GM15510 (cell line): ENCODE measurements around the gene CACNA2D3.

ENCODE experiments used
- POLR2A ChIP-seq: IDR thresholded peaks from 3 replicates; pipeline ENCODE4 v1.6.1; 2011; ENCODE audit warnings: borderline replicate concordance; ENCODE audit not compliant: insufficient read length; ENCODE audit errors: extremely low read depth

The CACNA2D3 gene

DNA sequence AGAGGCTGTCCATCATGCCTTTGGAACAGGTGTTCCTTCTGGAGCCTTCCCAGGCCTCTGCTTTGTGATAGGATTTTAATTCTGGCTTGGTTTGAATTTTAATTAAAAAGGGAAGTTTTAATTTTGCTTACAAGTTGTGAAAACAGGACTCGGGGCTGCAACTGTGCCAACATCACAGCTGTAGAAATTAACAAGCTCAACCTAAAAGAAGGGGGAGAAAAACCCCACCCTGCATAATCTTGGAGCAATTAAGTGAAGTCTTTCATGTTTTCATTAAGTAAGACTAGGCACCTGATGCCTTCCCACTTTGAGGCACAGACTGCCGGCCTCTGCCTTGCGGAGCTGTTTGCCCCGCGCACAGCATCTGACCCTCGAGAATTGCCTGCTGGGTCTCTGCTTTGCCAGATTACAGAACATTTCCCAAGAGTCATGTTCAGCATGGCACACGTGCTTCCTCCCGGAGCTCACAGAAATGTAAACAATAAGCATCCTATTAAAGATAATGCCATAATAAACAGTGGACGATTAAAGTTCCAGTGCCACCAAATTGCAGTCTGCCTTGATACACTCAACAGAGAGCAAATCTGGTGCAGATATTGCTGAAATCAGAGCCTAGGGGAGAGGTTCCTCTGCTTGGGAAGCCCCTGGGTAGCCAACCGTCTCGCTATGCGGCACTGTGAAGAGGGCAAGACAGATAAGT, 441.3 kb downstream of the CACNA2D3 start:
- no peak for TF ChIP-seq POLR2A

DNA sequence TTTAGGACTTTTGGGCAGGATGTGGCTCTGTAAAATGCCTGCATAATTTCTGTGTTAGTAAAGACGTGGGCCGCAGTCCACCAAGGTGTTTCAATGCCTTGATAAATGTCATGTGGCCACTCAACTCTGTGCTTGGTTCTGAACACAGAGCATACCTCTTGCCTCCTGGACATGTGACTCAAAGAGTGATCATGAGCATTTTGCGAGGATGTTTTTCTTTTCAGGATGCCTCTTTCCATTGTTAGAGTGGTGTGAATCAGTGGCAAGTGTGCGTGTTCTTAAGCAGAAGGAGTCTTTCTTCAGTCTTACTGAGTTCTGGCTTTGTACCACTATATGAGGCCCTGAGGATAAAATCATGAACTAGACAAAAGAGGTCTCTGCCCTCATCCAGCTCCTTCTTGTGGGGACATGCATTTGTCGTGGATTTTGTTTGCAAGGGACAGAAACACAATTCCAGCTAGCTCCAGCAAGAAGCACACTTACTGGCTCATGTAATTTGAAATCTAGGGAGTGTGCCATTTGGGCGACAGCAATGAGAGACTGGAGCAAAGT, 442.1 kb downstream of the CACNA2D3 start:
- no peak for TF ChIP-seq POLR2A

DNA sequence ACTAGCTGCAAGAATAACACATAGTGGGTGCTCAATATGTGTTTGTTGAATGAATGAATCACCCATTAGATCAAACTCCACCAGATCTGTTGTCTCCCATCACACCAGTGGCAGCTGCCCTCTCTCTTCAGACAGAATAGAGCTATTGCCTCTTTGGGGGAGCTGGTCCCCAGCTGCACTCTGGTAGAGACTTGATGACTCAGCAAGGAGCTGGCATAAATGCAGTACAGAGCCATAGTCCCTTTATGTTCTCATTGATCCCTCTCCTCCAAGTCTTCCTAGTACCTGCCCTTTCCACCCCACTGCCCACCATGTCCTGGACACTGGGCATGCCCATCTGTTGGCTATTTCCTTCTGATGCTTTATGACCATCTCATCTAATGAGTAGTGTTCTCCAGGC, 443.6 kb downstream of the CACNA2D3 start:
- no peak for TF ChIP-seq POLR2A

DNA sequence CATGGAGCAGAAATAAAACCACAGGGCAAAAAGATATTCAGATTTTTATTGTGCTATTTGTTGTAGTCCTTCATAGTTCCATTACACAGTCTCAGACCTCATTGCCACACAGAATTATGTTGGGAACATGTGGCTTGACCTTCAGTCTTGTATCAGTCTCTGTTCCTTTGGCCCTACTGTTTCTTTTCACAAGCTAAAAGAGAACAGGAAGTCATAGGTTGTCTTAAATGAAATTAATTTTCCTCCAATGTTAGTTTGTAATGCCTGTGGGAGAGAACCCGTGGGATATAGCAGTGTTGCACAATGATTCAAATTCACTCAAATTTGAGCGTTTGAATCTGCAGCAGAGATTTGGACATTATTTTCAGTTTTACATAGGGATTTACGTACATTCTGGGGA, 445.6 kb downstream of the CACNA2D3 start:
- TF ChIP-seq POLR2A: no peak

DNA sequence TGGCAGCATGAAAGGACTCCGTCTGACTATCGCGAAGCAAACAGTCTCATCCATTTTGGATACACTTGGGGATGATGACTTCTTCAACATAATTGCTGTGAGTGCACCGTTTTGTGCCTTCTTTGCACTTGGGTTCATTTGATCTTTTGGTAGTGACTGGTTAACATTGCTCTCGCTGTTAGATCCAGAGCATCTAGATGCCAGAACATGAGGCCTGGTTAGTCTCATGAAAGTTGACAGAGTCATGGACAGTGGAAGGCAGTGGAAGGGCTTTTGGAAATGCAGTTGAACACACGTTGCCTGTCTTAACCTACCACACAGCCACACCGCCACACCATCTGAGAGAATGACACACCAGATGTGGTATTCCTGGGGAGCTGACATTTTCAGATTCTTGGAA, 447.7 kb downstream of the CACNA2D3 start:
- TF ChIP-seq POLR2A: no peak

DNA sequence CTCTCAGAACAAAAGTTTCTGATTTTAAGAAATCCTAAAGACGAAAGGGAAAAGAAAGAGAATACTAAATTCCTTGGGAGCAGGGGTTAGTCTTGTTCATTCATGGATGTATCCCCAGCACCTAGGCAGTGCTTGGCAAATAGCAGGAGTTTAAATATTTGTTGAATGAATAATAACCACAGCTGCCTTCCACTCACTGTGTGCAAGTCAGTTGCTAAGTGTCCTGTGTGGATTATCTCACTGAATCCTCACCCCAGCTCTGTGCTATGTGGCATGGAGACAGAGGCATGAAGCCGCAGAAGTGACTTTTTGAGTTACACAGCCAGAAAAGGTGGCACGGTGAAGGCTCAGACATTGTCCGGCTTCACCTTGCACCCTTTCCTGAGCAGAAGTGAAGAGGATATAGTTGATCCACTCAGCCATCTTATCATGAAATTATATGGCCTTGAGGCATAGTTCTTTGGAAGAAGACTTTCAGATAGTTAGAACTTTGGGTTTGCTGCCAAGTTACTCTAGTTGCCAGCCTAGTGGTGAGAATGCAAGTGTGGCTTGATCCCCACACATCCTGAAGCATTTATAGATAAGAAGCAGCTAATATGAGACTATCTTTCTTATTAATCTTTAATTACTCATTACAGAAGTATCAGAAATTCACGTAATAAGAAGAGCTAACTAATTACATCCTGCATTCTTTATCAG, 450.0 kb downstream of the CACNA2D3 start:
- TF ChIP-seq POLR2A: no peak

DNA sequence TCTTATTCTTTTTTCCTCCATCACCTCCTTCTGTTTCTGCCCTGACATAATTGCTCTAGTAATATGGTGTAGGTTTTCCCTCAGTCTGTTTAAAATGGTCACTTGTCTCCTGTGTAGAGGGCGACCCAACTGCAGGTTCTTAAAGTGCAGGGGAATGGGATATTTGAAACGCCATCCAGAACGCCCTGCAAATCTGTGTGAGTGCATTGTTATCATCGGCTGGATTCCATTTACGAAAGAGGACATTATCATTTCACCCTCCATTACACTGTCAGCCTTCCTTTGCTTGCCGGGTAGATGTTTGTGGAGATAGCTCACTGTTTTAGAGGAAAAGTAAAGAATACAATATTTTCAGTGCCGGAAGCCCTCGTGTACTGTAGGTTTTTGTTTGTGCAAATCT, 451.5 kb downstream of the CACNA2D3 start:
- TF ChIP-seq POLR2A: no peak

DNA sequence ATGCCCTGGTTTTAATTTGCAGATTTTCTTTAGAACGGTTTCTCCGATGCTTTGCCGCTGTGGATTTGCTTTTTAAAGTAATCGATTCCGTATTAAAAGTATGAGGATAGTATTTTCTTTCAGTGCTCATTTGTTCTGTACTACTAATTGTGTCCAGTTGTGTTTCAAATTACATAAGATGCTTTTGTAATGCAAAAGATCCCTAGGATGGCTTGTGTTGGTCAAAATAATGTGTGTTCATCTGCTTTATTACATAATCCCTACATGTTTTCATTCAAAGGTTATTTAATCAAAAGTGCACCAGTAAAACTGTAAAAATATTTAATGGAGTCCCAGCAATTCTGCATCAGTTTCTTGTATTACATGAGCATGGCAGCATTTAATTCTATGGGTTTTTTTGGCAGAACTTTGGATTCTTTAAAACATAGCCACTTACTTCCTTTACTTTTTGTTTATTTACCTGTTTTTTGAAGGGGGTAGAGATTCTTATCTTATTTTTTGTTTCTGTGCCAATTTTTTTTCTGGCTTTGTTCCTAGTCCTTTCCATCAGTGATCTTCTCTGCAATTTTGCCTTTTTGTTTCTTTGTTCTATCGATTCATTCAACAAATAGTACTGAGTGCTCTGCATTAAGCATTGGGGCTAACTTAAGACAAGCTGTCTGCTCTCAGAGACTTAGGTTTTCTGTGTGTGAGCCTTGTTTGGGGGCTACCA, 452.7 kb downstream of the CACNA2D3 start:
- no peak for TF ChIP-seq POLR2A

DNA sequence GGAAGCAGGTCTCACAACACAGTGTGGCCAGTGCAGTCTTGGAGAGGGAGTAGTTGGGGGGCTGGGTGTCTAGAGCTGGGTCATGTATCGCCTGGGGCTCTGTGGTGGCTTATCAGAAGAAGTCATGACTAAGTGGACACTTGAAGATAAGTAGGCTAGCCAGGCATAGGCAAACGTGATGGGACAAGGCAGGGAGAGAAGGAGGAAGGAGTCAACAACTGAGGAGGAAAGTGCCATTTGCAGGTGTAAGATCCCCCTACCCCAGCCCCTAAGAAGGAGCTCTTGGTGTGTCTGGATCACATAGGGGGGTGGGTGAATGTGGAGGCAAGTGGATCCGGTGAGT, 453.2 kb downstream of the CACNA2D3 start:
- TF ChIP-seq POLR2A: no peak

DNA sequence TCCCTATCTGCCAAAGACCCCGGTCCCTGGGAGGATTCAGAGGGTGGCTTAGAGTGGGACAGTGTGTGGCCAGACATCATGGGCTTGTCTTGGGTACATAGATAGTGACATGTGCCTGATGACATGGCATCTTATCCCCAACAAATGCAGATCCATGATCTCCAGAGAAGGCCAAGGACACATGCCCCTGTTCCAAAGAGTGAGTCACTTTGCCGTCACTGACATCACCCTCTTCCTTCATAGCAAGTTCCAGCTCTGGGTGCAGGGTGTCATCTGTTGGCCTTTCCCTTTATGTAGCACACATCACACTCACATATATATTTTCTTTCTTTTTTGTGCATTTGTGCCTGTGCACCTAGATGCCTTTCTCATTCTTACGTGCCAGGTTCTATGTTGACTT, 455.0 kb downstream of the CACNA2D3 start:
- TF ChIP-seq POLR2A: no peak

DNA sequence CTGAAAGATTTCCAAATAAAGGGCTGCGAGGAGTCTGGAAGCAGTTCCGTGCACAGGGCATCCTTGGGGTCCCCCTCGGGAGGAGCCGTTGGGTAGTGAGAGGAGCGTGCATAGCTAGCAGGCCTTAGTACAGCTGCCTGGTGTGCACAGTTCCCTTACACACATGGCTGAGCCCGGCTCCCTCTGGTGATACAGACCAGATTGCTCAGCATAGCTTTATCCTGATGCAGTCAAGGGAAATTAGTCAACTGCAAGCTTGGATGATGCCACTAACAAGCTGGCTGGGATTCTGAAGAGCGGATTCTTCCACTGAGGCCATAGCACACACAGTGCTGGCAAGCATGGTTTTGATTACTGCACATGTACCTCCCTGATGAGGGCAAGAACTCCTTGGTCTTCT, 456.1 kb downstream of the CACNA2D3 start:
- no peak for TF ChIP-seq POLR2A

DNA sequence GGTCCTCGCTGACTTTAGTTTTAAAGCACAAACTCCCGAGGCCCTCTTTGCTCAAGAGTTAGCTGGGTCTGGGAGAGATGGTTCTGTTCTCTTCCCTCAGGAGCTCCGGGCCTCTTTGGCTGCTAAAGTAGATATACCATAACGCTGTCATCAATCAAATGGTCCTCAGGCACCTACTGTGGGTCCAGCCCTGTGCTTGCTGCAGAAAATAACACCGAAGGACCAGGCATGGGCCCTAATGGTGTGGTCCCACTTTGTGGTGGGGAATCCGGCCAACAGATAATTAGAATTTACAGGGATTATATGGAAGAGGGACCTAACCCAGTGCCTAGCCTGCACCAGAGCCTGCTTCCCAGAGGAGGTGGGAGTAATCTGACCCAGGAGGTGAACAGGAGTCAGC, 458.1 kb downstream of the CACNA2D3 start:
- TF ChIP-seq POLR2A: no peak

DNA sequence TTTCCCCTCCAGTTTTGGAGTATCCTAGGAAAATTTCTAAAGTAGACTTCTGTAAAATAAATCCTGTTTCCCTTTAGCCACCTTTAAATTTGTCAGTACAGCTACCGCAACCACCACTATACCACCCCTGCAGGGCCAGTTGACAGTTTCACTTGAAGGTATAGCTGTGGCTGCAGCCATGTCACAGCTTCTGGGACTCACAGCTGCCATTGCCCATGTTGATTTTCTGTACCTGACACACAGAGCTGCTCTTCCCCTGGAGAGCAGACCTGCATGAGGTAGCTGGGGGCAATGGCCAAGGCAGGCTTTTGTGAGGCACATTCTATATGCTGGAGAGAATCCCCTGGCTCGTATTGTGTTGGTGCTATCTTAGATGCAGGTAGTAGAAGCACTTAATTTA, 460.1 kb downstream of the CACNA2D3 start:
- TF ChIP-seq POLR2A: no peak

DNA sequence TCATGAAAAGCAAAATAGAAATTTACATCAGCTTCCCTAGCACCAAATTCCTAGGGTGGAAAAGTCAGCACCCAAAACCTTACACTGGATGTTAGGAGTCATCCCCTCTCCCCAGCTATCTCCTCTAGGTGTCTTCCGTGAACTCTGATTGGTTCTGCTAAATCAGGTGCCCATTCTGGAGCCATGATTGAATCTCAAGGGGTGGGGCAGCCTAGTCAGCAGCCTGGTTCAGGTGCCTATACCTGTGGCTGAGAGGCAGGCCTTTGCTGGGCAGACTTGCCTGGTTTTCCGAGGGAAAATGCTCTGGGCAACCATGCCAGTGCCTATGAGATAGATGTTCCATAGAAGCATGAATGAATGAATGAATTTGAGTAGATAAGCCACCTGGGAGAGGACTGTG, 468.8 kb downstream of the CACNA2D3 start:
- no peak for TF ChIP-seq POLR2A

DNA sequence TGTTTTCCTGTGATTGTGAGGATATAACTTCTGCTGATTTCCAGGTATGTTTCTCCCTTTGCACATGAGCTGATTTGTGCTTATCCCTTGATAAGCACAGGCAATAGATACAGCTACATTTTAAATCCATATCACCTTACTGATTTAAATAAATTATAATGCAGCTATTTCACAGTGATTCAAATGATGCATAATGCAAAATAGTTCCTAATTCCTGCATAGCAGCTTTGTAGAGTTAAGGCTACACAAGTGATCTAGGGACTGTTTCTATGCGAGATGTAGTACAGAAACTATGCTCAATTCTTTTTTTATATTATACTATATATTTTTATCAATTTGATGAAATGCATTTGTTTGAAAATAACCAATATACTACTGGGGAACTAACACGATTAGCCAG, 471.3 kb downstream of the CACNA2D3 start:
- TF ChIP-seq POLR2A: no peak
